Activated naive CD8-positive, alpha-beta T cell treated with anti-CD3 and anti-CD28 coated beads, Interleukin-2, amount 10 ng/mL, durations not matched to agents 7 days and 5 days (primary cell): Measurements from ENCODE around the gene TP53I11. TPM values are rescaled to one million over a fixed set of nuclear protein-coding genes. Genes with fewer than 3 reads are reported as not detected.

Experiments used
- ATAC-seq: fragments of 150-1000 bp; cut with Tn5 transposase; one replicate; pipeline ENCODE4 v1.10.0; 2021; ENCODE audit warnings: low read depth, moderate library complexity
- POLR2A ChIA-PET: fragments of 350-600 bp; sonication (Branson Sonifier 250); formaldehyde crosslinking; loops from one replicate; lab custom pipeline; 2021; ENCODE audit warnings: antibody characterized with exemption; lab: Charles Lee
- DNase-seq: peaks from one replicate; pipeline ENCODE4 v3.0.0; 2021
- H3K27ac Mint-ChIP-seq: one replicate; pipeline ENCODE4 v1.8.0; 2022; ENCODE audit warnings: mild to moderate bottlenecking, mixed read lengths
- H3K27me3 Mint-ChIP-seq: one replicate; pipeline ENCODE4 v1.8.0; 2022; ENCODE audit warnings: mild to moderate bottlenecking, moderate library complexity, mixed read lengths
- H3K36me3 Mint-ChIP-seq: one replicate; pipeline ENCODE4 v1.8.0; 2021; ENCODE audit warnings: mild to moderate bottlenecking, mixed read lengths
- H3K4me1 Mint-ChIP-seq: one replicate; pipeline ENCODE4 v1.8.0; 2021; ENCODE audit warnings: mixed read lengths
- H3K4me3 Mint-ChIP-seq: one replicate; pipeline ENCODE4 v1.8.0; 2022; ENCODE audit warnings: mild to moderate bottlenecking, moderate library complexity, mixed read lengths
- H3K9me3 Mint-ChIP-seq: one replicate; pipeline ENCODE4 v1.8.0; 2021; ENCODE audit warnings: mixed read lengths
- total RNA-seq, 2 experiments: library from RNA; stranded (reverse); gene quantifications; one replicate each; pipeline ENCODE4 v1.2.3, GENCODE V29; 2021

TP53I11 gene
- total RNA-seq, 2 experiments from 2014 or later, result 13.7 to 15.7 TPM

- no peak for ATAC-seq
- H3K4me1 Mint-ChIP-seq, result no peaks in the 10 kb centered on the region
- H3K36me3 Mint-ChIP-seq, result no peaks in the 10 kb centered on the region
- H3K9me3 Mint-ChIP-seq, result no peaks in the 10 kb centered on the region
- DNase-seq, result no peak
- H3K27ac Mint-ChIP-seq, result no peak overlapping the region
- POLR2A ChIA-PET, result no interaction called here
- H3K27me3 Mint-ChIP-seq, result peaks cover 7% of the 10 kb centered on the region
- H3K4me3 Mint-ChIP-seq, result no peak overlapping the region
Measured at GRCh38 chr11:44884056-44884455, 66.6 kb downstream of the TP53I11 start.

- Mint-ChIP-seq H3K9me3 (no peaks in the 10 kb centered on the region), H3K4me3 (no peak overlapping the region), H3K4me1 (no peaks in the 10 kb centered on the region), H3K36me3 (no peaks in the 10 kb centered on the region), H3K27me3 (peaks cover 5% of the 10 kb centered on the region), H3K27ac (no peak overlapping the region)
- ATAC-seq (no peak), DNase-seq (no peak)
- POLR2A ChIA-PET, result interaction anchor here (0.6 kb wide), 1 partner anchor 1678 kb away, joined by 4 read pairs; no protein-coding TSS in a partner anchor
Measured at GRCh38 chr11:44883277-44883676, 67.4 kb downstream of the TP53I11 start.

Other genes with a start within 250 kb of the TP53I11 start
- gene TSPAN18, start 223.9 kb downstream of the TP53I11 start, total RNA-seq, result 1 to 10 TPM; 4.9 to 5.2 TPM
- 1 to 10 TPM; 6.5 to 7.3 TPM for gene PRDM11, start 195.8 kb upstream of the TP53I11 start, total RNA-seq